ENCODE measurements around the gene PLAGL2.

DNA sequence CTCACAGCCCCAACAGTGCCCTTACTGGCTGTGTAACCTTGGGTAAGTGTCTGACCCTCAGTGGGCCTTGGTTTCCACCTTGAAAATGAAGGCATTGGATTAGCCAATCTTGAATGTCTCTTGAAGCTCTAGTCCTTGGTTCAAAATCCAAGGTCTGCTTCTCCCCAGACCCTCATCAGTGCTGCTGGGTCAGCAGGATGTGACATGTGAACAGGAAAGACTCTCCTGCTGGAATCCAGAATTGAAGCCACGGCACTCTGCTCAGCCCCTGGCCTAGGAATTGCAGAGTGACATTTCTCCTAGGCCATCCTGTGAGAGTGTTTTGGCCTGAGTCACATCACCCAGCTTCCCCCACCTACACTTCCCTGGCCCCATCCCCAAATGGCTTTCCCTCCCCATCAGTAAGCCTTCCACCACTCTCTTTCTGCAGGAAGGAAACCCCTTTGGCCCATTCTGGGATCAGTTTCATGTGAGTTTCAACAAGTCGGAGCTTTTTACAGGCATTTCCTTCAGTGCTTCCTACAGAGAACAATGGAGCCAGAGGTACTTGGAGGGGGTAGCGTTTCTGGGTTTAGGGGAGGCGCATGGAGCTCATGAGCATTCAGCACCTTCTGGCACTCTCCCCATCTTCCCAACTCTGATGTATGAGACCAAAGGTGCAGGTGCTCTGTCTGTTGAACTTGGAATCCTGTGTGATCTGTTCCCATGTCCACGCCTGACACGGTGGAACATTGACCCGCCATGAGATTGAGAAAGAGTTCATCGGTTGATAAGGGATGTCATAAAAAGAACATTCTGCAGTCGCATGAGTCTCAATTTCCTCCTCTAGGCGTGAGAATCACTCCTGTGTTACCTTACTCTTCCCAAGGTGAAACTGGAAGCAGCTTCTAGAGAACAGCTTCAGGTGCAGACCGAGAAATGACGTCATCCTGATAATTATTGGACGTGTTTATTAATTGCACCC, 8.9 kb upstream of the PLAGL2 start:
- TF ChIP-seq JUND (IDR thresholded peaks at IDR 0.05): peak in 1 of 2 donors; percentile 88
- TF ChIP-seq, protein P1, sequence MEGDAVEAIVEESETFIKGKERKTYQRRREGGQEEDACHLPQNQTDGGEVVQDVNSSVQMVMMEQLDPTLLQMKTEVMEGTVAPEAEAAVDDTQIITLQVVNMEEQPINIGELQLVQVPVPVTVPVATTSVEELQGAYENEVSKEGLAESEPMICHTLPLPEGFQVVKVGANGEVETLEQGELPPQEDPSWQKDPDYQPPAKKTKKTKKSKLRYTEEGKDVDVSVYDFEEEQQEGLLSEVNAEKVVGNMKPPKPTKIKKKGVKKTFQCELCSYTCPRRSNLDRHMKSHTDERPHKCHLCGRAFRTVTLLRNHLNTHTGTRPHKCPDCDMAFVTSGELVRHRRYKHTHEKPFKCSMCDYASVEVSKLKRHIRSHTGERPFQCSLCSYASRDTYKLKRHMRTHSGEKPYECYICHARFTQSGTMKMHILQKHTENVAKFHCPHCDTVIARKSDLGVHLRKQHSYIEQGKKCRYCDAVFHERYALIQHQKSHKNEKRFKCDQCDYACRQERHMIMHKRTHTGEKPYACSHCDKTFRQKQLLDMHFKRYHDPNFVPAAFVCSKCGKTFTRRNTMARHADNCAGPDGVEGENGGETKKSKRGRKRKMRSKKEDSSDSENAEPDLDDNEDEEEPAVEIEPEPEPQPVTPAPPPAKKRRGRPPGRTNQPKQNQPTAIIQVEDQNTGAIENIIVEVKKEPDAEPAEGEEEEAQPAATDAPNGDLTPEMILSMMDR (IDR thresholded peaks at IDR 0.05; ENCODE audit: low read depth, low read length, missing input control): peak; percentile 4
- TF ChIP-seq, protein P2, sequence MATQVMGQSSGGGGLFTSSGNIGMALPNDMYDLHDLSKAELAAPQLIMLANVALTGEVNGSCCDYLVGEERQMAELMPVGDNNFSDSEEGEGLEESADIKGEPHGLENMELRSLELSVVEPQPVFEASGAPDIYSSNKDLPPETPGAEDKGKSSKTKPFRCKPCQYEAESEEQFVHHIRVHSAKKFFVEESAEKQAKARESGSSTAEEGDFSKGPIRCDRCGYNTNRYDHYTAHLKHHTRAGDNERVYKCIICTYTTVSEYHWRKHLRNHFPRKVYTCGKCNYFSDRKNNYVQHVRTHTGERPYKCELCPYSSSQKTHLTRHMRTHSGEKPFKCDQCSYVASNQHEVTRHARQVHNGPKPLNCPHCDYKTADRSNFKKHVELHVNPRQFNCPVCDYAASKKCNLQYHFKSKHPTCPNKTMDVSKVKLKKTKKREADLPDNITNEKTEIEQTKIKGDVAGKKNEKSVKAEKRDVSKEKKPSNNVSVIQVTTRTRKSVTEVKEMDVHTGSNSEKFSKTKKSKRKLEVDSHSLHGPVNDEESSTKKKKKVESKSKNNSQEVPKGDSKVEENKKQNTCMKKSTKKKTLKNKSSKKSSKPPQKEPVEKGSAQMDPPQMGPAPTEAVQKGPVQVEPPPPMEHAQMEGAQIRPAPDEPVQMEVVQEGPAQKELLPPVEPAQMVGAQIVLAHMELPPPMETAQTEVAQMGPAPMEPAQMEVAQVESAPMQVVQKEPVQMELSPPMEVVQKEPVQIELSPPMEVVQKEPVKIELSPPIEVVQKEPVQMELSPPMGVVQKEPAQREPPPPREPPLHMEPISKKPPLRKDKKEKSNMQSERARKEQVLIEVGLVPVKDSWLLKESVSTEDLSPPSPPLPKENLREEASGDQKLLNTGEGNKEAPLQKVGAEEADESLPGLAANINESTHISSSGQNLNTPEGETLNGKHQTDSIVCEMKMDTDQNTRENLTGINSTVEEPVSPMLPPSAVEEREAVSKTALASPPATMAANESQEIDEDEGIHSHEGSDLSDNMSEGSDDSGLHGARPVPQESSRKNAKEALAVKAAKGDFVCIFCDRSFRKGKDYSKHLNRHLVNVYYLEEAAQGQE (IDR thresholded peaks at IDR 0.05): peak; percentile 80
